Activated CD8-positive, alpha-beta memory T cell treated with anti-CD3 and anti-CD28 coated beads, Interleukin-2, amount 10 ng/mL, durations not matched to agents 7 days and 5 days (primary cell): ENCODE measurements around the gene ANKRD63. TPM values are rescaled to one million over a fixed set of nuclear protein-coding genes. Genes with fewer than 3 reads are reported as not detected.

Experiments used
- ATAC-seq: fragments of 150-1000 bp; cut with Tn5 transposase; one replicate; pipeline ENCODE4 v1.10.0; 2021; ENCODE audit warnings: moderate library complexity
- CTCF ChIA-PET: fragments of 350-600 bp; sonication (Branson Sonifier 250); formaldehyde crosslinking; loops from one replicate; lab custom pipeline; 2021; ENCODE audit warnings: antibody characterized with exemption; lab: Charles Lee
- DNase-seq: peaks from one replicate; pipeline ENCODE4 v3.0.0-alpha.2; 2020
- H3K27ac Mint-ChIP-seq: one replicate; pipeline ENCODE4 v1.8.0; 2021; ENCODE audit warnings: mild to moderate bottlenecking, mixed read lengths
- H3K27me3 Mint-ChIP-seq: one replicate; pipeline ENCODE4 v1.8.0; 2021; ENCODE audit warnings: mixed read lengths
- H3K36me3 Mint-ChIP-seq: one replicate; pipeline ENCODE4 v1.8.0; 2021; ENCODE audit warnings: mild to moderate bottlenecking, mixed read lengths
- H3K4me1 Mint-ChIP-seq: one replicate; pipeline ENCODE4 v1.8.0; 2021; ENCODE audit warnings: mixed read lengths
- H3K4me3 Mint-ChIP-seq: one replicate; pipeline ENCODE4 v1.8.0; 2021; ENCODE audit warnings: mild to moderate bottlenecking, moderate library complexity, mixed read lengths
- H3K9me3 Mint-ChIP-seq: one replicate; pipeline ENCODE4 v1.8.0; 2022; ENCODE audit warnings: low read depth, mixed read lengths
- total RNA-seq, 2 experiments: library from RNA; stranded (reverse); gene quantifications; one replicate each; pipeline ENCODE4 v1.2.3, GENCODE V29; 2021

ANKRD63 gene
- total RNA-seq, 2 experiments from 2014 or later: not detected

DNA sequence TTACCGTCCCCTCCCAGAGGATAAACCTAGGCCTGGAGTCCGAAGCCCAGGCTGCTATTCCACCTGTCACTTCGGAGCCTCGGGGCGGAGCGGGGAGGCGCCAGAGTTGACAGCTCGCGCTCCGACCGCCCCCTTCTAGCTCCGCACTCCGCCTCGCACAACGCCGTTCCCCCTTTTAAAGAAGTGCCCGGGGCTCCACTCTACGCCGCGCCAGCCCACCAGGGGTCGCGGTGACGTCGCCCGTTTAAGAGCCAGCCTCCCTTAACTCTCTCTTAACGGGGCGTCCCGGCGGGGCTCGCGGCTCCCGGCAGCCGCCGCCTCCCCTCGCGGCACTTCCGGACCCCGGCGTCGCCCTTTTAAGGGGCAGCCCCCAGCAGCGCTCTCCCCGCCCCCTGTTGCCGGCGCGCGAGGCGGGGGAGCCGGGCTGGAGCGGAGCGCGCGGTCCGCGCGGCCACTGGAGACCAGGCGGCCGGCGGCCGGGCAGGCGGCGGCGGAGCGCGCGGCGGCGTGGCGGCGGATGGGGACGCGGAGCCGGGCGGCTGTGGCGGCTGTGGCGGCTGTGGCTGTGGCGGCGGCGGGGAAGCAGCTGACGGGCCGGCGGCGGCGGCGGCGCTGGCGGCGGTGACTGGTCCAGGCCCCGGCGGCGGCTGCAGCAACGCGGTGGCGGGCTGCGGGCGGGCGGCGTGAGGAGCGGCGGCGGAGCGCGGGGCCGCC, 40.5 kb upstream of the ANKRD63 start, which contains the start of gene INAFM2:
Gene INAFM2 (plus strand): TSS at position 454 of the 714 bp plus-strand sequence. CDS start 364 bp downstream, outside the sequence.
- Mint-ChIP-seq H3K4me1 (peaks cover 28% of the 10 kb centered on the region), H3K4me3 (peak within 1 kb of the TSS; percentile 67), H3K27me3 (peaks cover 16% of the 10 kb centered on the region), H3K36me3 (peaks cover 2% of the 10 kb centered on the region), H3K27ac (peak within 1 kb of the TSS; percentile 38), H3K9me3 (no peaks in the 10 kb centered on the region)
- ATAC-seq: peak; percentile 92
- CTCF ChIA-PET: interaction anchor here (0.6 to 17.8 kb wide), 22 partner anchors 13 to 535 kb away, joined by 3 to 317 read pairs (median 3); partner anchors contain the start of genes BAHD1, CCDC9B, DISP2 and PLCB2
- DNase-seq: peak; percentile 93

DNA sequence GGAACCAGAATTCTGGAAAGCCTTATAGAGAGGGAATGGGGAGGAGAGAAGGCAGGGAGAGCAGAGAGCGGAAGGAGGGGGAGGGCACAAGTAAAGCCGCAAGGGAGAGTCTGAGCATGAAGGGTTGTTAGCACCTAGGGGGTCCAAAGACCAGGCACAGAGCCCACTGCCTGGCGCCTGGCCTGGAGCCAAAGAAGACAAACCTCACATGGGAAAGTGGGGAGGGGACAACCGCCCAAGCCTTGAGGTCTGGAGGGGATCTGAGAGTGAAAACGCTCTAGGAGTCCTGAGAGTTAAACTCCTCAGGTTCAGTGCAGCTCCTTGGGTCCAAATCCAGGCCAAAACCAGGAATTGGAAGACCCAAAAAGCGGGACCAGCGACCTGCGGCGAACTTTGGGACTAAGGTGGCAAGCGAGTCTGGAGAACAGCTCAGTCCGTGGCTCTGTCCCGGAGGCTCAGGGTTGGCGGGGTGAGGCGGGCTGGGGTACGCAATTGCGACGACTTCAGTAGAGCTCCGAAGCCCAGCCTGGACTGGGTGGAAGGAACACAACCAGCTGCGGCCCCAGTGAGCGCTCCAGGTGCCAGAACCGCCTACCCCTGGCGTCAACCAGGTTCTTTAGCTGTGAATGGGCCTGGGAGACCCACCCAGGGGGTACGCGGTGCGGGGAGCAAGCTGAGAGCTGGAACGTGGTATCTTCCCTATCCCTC, 39.8 kb upstream of the ANKRD63 start:
- H3K36me3 Mint-ChIP-seq: peaks cover 2% of the 10 kb centered on the region
- H3K4me3 Mint-ChIP-seq: peak overlapping the region; percentile 67
- CTCF ChIA-PET: interaction anchor here (0.6 to 17.8 kb wide), 25 partner anchors 9 to 536 kb away, joined by 3 to 317 read pairs (median 3); partner anchors contain the start of genes BAHD1, CCDC9B, DISP2 and PLCB2
- H3K27me3 Mint-ChIP-seq: peaks cover 19% of the 10 kb centered on the region
- no peak for DNase-seq
- H3K9me3 Mint-ChIP-seq: no peaks in the 10 kb centered on the region
- no peak overlapping the region for H3K27ac Mint-ChIP-seq
- peaks cover 26% of the 10 kb centered on the region for H3K4me1 Mint-ChIP-seq
- no peak for ATAC-seq

DNA sequence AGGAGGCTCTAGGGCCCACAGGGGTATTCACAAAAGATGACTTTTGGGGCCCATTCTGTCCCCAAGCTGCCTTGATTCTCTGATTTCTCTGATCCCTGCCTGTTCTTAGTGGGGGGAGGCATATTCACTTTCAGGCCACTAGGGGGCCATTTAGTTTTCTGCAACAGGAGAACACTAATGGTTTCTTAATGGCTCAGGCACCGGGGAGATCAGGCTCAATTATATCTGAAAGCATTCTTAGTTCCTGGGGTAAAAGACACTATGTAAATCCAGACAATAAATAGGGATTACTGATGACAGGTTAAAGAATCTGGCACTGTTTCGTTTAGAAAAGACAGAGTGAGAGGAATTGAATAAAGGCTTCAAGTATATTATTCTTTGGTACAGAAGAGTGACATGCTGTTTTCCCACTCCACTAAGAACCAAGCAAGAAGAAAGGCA, 38.1 kb upstream of the ANKRD63 start:
- ATAC-seq: peak; percentile 24
- CTCF ChIA-PET: interaction anchor here (1.0 to 17.8 kb wide), 13 partner anchors 8 to 273 kb away, joined by 3 to 317 read pairs (median 8); partner anchors contain the start of genes CCDC9B and PLCB2
- Mint-ChIP-seq H3K9me3 (no peaks in the 10 kb centered on the region), H3K36me3 (peaks cover under 1% of the 10 kb centered on the region), H3K4me3 (no peak overlapping the region), H3K27me3 (peaks cover 22% of the 10 kb centered on the region), H3K4me1 (peaks cover 26% of the 10 kb centered on the region), H3K27ac (no peak overlapping the region)
- peak; percentile 75 for DNase-seq

DNA sequence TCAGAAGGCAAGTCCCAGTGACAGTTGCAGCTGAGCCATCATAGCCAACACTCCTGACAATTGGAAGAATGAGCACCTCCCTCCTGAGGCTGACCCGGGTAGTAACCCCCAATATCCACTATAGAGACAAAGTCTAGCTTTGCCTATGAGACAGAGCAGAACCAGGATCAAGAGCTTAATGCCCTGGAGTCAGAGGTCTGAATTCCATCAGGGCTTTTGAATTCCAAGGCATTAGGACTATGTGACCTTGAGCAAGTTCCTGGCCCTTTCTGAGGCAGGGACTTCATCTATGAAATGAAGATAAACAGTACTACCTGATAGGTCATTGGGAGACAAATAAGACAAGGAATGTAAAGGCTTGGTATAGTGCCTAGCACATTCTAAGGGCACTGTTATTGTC, 37.5 kb upstream of the ANKRD63 start:
- ATAC-seq (no peak), DNase-seq (no peak)
- CTCF ChIA-PET: interaction anchor here (1.7 to 17.8 kb wide), 8 partner anchors 8 to 103 kb away, joined by 3 to 317 read pairs (median 10); partner anchors contain the start of genes CCDC9B and PLCB2
- H3K27ac Mint-ChIP-seq: no peak overlapping the region
- H3K27me3 Mint-ChIP-seq: peaks cover 23% of the 10 kb centered on the region
- H3K36me3 Mint-ChIP-seq: no peaks in the 10 kb centered on the region
- H3K9me3 Mint-ChIP-seq: no peaks in the 10 kb centered on the region
- H3K4me3 Mint-ChIP-seq: no peak overlapping the region
- peaks cover 26% of the 10 kb centered on the region for H3K4me1 Mint-ChIP-seq

DNA sequence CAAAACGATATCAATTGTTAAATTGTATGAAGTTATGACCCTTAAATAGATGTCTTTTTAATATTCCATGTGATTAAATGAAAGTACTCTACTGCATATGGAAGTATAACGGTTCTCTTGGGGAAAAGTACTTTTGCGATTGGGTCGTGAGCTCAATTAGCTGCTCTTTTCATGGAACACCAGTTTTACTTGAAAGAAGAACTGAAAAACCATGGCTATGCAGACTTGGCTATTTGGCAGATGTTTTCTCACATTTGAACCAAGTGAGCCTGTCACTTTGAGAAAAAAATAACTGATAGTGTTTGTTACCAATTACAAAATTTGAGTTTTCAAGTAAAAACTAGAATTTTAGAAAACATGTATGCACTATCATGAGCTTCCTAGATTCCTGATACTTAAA, 34.7 kb upstream of the ANKRD63 start:
- no peak overlapping the region for H3K27ac Mint-ChIP-seq
- ATAC-seq (no peak), DNase-seq (no peak)
- H3K36me3 Mint-ChIP-seq: no peaks in the 10 kb centered on the region
- H3K4me3 Mint-ChIP-seq: no peak overlapping the region
- H3K27me3 Mint-ChIP-seq: peaks cover 35% of the 10 kb centered on the region
- CTCF ChIA-PET: interaction anchor here (2.1 to 17.8 kb wide), 3 partner anchors 7 to 38 kb away, joined by 8 to 317 read pairs (median 146); partner anchors contain the start of genes CCDC9B and PLCB2
- H3K9me3 Mint-ChIP-seq: no peaks in the 10 kb centered on the region
- peaks cover 22% of the 10 kb centered on the region for H3K4me1 Mint-ChIP-seq

DNA sequence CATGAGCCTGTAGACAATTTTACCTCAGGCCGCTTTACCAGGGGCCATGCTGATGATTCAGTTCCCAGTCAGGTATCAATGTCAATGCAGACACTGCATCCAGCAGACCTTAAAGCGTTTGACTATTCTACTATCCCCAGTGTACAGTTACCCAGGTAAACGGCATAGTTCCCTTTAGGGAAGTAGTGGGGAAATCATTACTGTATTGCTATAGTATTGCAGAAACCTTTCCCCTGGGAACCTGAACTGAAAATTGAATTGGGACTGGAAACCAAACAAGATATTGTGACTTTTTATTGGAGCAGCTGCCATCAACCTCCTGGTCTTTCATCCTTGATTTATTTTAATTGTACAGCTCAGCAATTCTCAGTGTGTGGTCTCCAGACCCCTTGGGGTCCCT, 34.1 kb upstream of the ANKRD63 start:
- no peaks in the 10 kb centered on the region for H3K9me3 Mint-ChIP-seq
- H3K4me1 Mint-ChIP-seq: peaks cover 16% of the 10 kb centered on the region
- CTCF ChIA-PET: interaction anchor here (1.1 to 17.8 kb wide), 4 partner anchors 7 to 39 kb away, joined by 3 to 317 read pairs (median 77); partner anchors contain the start of genes CCDC9B and PLCB2
- DNase-seq (no peak), ATAC-seq (no peak)
- no peaks in the 10 kb centered on the region for H3K36me3 Mint-ChIP-seq
- peaks cover 41% of the 10 kb centered on the region for H3K27me3 Mint-ChIP-seq
- H3K4me3 Mint-ChIP-seq: no peak overlapping the region
- H3K27ac Mint-ChIP-seq: no peak overlapping the region

DNA sequence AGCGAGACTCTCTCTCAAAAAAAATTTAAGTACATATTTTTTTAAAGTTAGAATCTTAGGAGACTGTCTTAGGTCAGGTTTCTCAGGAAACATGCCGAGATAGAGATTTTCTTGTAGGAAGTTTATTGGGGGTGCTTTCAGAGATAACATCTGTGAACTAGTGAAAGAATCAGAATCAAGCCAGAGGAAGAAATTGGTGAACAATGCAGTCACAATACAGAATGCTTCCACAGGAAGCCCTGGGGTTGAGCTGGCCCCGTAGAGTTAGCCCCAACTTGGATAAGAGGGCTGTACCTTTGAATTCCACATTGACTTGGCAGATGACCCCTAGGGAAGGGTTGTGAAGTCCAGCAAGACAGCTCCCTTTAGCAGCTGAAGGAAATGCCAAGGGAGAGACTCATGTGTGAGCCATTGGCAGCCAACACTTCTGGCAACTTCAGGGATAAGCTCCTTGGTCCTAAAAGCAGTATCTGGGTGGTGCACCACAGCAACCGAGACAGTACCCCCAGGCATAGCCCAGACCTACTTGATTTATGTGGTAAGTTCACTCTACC, 31.9 kb upstream of the ANKRD63 start:
- Mint-ChIP-seq H3K4me1 (peaks cover 11% of the 10 kb centered on the region), H3K27me3 (peaks cover 40% of the 10 kb centered on the region), H3K36me3 (no peaks in the 10 kb centered on the region), H3K4me3 (no peak overlapping the region), H3K27ac (no peak overlapping the region), H3K9me3 (no peaks in the 10 kb centered on the region)
- DNase-seq (no peak), ATAC-seq (no peak)
- CTCF ChIA-PET: interaction anchor here (1.2 to 17.8 kb wide), 5 partner anchors 25 to 91 kb away, joined by 3 to 411 read pairs (median 8); partner anchors contain the start of genes CCDC9B and IVD

DNA sequence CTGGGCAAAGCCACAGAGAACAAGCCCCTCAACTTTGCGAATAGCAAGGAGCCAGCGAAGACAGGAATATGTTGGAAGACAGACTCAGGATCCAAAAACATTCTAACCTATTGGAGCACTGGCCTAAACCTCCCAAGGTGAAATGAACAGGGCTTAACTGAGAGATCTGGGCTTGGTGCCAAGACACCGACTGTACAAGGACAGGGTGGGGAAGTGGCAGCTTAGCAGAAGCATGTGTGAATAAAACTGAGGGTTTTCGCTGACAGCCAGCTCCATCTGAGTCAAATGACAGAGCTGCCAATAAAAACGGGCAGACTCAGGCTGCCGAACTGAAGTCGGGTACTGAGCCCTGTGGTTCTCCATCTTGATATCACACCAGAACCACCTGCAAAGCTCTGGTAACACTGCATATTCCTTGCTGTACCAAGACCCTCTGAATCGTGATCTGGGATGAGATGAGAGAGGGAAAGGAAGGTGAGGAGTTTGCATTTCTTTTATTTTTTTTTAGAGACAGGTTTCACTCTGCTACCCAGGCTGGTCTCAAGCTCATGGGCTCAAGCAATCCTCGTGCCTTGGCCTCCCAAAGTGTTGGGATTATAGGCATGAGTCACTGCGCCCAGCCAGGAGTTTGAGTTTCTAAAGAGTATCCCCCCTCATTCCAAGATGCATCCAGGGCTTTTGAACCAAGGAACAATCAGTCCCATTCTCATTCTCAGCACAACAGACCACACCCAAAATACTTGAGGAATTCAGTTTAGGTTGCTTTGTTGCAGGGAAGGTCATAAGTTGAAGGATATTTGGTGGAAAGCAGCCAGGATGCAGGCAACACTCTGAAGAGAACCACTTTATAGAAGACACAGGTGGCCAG, 30.9 kb upstream of the ANKRD63 start:
- no peaks in the 10 kb centered on the region for H3K36me3 Mint-ChIP-seq
- CTCF ChIA-PET: interaction anchor here (0.7 to 17.8 kb wide), 8 partner anchors 7 to 268 kb away, joined by 3 to 411 read pairs (median 6); partner anchors contain the start of genes CCDC9B, INAFM2 and IVD
- H3K27me3 Mint-ChIP-seq: peaks cover 39% of the 10 kb centered on the region
- H3K4me1 Mint-ChIP-seq: peaks cover 22% of the 10 kb centered on the region
- no peak overlapping the region for H3K4me3 Mint-ChIP-seq
- H3K27ac Mint-ChIP-seq: no peak overlapping the region
- no peaks in the 10 kb centered on the region for H3K9me3 Mint-ChIP-seq
- DNase-seq (peak; percentile 52), ATAC-seq (peak; percentile 31)

DNA sequence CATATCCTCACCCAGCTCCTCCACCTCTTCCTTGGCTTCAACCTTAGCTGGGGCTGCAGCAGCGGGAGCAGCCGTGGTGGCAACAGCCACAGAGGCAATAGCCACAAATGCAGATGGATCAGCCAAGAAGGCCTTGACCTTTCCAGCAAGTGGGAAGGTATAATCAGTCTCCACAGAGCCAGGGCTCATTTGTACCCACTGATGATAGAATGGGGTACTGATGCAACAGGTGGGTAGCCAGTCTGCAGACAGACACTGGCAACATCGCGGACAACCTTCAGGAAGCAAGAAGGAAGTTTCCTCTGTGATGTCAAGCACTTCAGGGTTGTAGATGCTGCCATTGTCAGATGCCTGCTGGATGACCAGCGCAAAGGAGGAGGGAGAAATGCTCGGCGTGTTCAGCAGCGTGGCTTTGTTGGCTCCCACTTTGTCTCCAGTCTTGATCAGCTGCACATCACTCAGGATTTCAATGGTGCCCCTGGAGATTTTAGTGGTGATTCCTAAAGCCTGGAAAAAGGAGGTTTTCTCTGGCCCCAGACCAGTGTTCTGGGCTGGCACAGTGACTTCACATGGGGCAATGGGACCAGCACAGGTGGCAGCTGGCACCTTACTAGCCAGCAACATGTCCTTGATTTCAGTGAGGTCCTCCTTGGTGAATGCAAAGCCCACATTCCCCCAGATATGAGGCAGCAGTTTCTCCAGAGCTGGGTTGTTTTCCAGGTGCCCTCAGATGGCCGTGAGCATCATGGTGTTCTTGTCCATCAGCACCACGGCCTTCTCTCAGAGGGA, 29.7 kb upstream of the ANKRD63 start:
- no peak overlapping the region for H3K27ac Mint-ChIP-seq
- H3K4me3 Mint-ChIP-seq: no peak overlapping the region
- CTCF ChIA-PET: interaction anchor here (1.0 to 17.8 kb wide), 8 partner anchors 8 to 135 kb away, joined by 3 to 411 read pairs (median 70); partner anchors contain the start of genes ANKRD63, CCDC9B and INAFM2
- H3K36me3 Mint-ChIP-seq: no peaks in the 10 kb centered on the region
- H3K27me3 Mint-ChIP-seq: peaks cover 35% of the 10 kb centered on the region
- peaks cover 25% of the 10 kb centered on the region for H3K4me1 Mint-ChIP-seq
- H3K9me3 Mint-ChIP-seq: no peaks in the 10 kb centered on the region
- no peak for ATAC-seq
- DNase-seq: no peak

DNA sequence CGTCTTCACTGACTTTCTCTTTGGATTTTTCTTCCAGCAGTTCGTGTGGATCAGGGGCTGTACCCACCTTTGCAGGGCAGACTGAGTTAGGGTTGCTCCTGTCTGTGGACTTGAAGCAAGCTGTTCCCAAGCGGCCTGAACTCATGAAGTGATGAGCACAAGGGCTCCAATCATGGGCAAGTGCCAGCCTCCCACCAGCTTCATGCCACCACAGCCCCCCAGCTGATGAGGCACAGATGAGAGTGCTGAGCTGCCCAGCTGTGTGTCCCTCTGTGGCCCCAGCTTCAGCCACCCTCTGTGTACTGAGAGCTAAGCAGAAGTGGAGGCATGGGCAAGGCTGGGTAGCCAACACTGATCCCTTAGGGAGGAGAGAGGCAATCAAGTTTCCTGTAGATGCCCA, 28.1 kb upstream of the ANKRD63 start:
- H3K4me3 Mint-ChIP-seq: no peak overlapping the region
- CTCF ChIA-PET: interaction anchor here (1.3 to 17.8 kb wide), 9 partner anchors 9 to 111 kb away, joined by 3 to 411 read pairs (median 39); partner anchors contain the start of genes ANKRD63, CCDC9B and INAFM2
- ATAC-seq (no peak), DNase-seq (no peak)
- no peaks in the 10 kb centered on the region for H3K36me3 Mint-ChIP-seq
- H3K4me1 Mint-ChIP-seq: peaks cover 33% of the 10 kb centered on the region
- peaks cover 32% of the 10 kb centered on the region for H3K27me3 Mint-ChIP-seq
- no peaks in the 10 kb centered on the region for H3K9me3 Mint-ChIP-seq
- no peak overlapping the region for H3K27ac Mint-ChIP-seq
